ENCODE data around the gene NFIA. TPM values are rescaled to one million over a fixed set of nuclear protein-coding genes. Genes with fewer than 3 reads are reported as not detected.

NFIA gene
- total RNA-seq, 2 donors from 2014 or later = 75.3 to 81.3 TPM

DNA sequence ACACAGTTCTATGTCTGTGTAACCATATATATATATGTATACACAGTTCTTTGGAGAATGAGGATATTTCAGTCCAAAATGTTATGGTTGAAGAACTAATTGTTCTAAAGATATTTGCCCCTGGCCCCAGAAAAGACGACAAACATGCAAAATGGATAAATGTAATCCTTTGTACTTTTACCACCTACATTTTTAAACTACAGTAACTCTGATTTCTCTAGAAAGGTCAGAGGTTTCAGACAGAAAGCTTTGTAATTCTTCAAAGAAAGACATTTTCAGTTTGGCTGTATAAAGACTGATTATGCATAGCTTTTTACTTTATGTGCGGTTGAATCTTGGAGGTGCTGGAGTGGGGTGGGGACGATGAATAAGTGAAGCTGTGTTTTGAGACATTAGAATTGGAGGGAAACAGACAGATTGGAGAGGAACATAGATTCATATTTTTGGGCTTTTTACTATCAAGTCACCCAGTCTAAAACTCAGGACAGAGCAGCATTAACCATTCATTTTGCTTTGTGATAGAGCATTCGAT, 16.6 kb downstream of the NFIA start:
- no peak overlapping the region for H3K27ac ChIP-seq
- peaks cover 0 to 72% of the 10 kb centered on the region in 2 donors for H3K4me1 ChIP-seq
- TF ChIP-seq, protein P1, sequence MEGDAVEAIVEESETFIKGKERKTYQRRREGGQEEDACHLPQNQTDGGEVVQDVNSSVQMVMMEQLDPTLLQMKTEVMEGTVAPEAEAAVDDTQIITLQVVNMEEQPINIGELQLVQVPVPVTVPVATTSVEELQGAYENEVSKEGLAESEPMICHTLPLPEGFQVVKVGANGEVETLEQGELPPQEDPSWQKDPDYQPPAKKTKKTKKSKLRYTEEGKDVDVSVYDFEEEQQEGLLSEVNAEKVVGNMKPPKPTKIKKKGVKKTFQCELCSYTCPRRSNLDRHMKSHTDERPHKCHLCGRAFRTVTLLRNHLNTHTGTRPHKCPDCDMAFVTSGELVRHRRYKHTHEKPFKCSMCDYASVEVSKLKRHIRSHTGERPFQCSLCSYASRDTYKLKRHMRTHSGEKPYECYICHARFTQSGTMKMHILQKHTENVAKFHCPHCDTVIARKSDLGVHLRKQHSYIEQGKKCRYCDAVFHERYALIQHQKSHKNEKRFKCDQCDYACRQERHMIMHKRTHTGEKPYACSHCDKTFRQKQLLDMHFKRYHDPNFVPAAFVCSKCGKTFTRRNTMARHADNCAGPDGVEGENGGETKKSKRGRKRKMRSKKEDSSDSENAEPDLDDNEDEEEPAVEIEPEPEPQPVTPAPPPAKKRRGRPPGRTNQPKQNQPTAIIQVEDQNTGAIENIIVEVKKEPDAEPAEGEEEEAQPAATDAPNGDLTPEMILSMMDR (IDR thresholded peaks at IDR 0.05) = no peak
- H3K4me3 ChIP-seq = no peak overlapping the region
- no peaks in the 10 kb centered on the region for H3K9me3 ChIP-seq
- DNase-seq (ENCODE audit: low spot score) = no peak
- H3K27me3 ChIP-seq = no peaks in the 10 kb centered on the region
- H3K36me3 ChIP-seq = no peaks in the 10 kb centered on the region

DNA sequence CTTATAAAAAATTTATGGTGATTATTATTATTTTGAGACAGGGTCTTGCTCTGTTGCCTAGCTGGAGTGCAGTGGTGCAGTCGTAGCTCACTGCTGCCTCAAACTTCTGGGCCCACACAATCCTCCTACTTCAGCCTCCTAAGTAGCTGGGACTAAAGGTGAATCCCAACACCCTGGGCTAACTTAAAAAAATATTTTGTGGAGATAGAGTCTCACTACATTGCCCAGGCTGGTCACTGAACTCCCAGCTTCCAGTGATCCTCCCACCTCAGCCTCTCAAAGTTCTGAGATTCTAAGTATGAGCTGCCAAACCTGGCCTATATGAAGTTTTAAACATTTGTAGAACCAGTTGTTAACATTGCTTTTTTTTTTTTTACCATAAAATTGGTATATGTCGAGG, 18.2 kb downstream of the NFIA start:
- no peaks in the 10 kb centered on the region for H3K36me3 ChIP-seq
- no peak for DNase-seq (ENCODE audit: low spot score)
- H3K9me3 ChIP-seq = no peaks in the 10 kb centered on the region
- H3K4me1 ChIP-seq = peaks cover 0 to 65% of the 10 kb centered on the region in 2 donors
- H3K27ac ChIP-seq = no peak overlapping the region
- TF ChIP-seq, protein P1 (IDR thresholded peaks at IDR 0.05) = no peak
- no peak overlapping the region for H3K4me3 ChIP-seq
- no peaks in the 10 kb centered on the region for H3K27me3 ChIP-seq

DNA sequence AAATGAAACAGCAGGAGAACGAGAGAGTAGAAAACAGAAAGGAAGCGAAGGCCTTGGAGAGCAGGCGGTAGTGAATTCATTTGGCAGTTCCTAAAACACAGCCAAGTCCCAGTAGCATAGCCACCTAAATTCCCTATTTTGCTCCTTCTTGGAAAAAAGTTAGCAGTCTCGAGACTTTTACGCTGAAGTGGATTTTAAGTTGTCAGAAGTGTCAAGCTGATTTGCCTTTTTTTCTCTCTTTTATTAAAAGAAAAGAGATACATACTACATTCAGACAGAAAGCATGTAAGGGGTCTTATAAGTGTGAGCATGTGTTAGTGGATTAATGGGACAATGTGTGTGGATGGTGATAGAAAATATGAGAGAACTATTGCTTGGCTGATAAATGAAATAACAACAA, 19.2 kb downstream of the NFIA start:
- peaks cover 0 to 65% of the 10 kb centered on the region in 2 donors for H3K4me1 ChIP-seq

DNA sequence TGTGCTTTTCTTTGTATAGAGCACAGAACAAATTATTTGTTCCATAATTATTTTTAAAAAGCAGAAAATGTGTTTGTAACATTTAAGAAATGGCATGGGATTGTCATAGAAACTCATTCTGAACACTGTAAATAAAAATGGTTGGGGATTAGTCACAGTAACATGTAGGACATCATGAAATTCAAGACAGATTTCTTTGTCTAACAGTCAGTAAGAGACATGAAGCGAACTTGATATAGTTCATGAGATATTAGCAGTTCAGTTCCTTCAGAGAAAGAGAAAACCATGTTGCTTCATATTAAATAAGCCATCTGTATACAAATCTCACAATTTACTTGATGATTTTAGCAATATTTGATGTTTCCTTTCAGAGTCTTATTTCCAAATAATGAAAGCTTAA, 19.7 kb downstream of the NFIA start:
- H3K27ac ChIP-seq = peak overlapping the region; percentile 46 to 66
- H3K4me3 ChIP-seq = peak overlapping the region in 1 of 2 donors; percentile 28

More for the DNA sequence above, 19.2 kb downstream of the NFIA start:
- H3K27ac ChIP-seq = peak overlapping the region; percentile 46 to 66
- H3K27me3 ChIP-seq = no peaks in the 10 kb centered on the region
- peak overlapping the region; percentile 17 to 28 for H3K4me3 ChIP-seq
- DNase-seq (ENCODE audit: low spot score) = no peak
- no peaks in the 10 kb centered on the region for H3K36me3 ChIP-seq
- H3K9me3 ChIP-seq = no peaks in the 10 kb centered on the region
- TF ChIP-seq, protein P1 (IDR thresholded peaks at IDR 0.05) = no peak

DNA sequence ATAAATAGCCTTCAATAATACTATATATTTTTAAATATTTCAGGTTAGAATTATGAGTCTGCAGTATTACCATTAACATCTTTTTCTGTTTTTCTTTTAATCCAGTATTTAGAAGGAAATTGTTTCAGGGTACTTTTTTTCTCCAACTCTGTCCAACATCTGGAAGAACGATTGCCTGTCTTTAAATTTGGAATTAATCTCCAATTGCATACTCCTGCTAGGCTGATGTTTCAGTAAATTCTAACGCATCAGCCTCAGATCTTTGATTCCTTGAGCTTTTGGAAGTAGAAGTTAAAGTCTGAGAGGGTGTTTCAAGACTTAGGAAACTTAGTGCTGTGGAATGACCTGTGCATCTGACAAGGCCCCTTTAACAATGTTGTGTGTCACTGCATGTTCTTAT, 20.3 kb downstream of the NFIA start:
- Histone ChIP-seq H3K4me3 (no peak overlapping the region), H3K9me3 (peaks cover 0 to 4% of the 10 kb centered on the region in 2 donors), H3K4me1 (peaks cover 0 to 60% of the 10 kb centered on the region in 2 donors), H3K36me3 (no peaks in the 10 kb centered on the region), H3K27me3 (no peaks in the 10 kb centered on the region), H3K27ac (peak overlapping the region; percentile 32 to 66)
- no peak for DNase-seq (ENCODE audit: low spot score)
- TF ChIP-seq, protein P1 (IDR thresholded peaks at IDR 0.05) = no peak

More for the DNA sequence above, 19.7 kb downstream of the NFIA start:
- H3K27me3 ChIP-seq = no peaks in the 10 kb centered on the region
- H3K36me3 ChIP-seq = no peaks in the 10 kb centered on the region
- DNase-seq (ENCODE audit: low spot score) = no peak
- H3K4me1 ChIP-seq = peaks cover 0 to 65% of the 10 kb centered on the region in 2 donors
- H3K9me3 ChIP-seq = no peaks in the 10 kb centered on the region
- TF ChIP-seq, protein P1 (IDR thresholded peaks at IDR 0.05) = no peak

DNA sequence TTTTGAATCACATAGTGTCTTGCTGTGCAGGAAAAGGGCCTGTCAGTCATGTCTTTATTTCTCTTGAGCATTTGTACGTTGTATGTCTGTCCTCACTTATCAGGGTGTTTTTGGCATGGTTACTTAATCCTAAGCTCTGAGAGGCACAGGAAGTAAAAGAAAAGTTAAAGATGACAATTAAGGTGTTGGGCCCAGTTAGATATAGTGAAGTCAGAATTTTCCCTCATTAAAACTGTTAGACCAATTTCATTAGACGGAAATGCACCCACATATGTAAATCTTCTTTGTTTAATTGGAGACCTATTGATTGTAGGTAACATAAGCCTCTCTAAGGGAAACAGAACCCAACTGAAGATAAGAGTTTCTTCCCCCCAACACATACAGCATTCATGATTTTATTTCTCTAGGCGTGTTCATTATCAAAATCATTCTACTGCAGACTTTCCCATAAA, 21.9 kb downstream of the NFIA start:
- no peak for DNase-seq (ENCODE audit: low spot score)

More for the DNA sequence above, 21.9 kb downstream of the NFIA start:
- H3K9me3 ChIP-seq = peaks cover 0 to 12% of the 10 kb centered on the region in 2 donors
- no peaks in the 10 kb centered on the region for H3K36me3 ChIP-seq
- peak overlapping the region; percentile 1 to 66 for H3K27ac ChIP-seq
- no peak overlapping the region for H3K4me3 ChIP-seq
- no peaks in the 10 kb centered on the region for H3K27me3 ChIP-seq
- TF ChIP-seq, protein P1 (IDR thresholded peaks at IDR 0.05) = no peak
- H3K4me1 ChIP-seq = peaks cover 0 to 51% of the 10 kb centered on the region in 2 donors
